ENCODE data around the gene ZKSCAN5.

ZKSCAN5 gene

GRCh38 chr7:99504603-99505323 is at the start of gene ZKSCAN5:
Gene ZKSCAN5, plus strand, starts transcription at chr7:99504662. Its CDS starts 1,383 bp downstream, at chr7:99506045.
- peak; percentile 94 for DNase-seq

- no peak for DNase-seq
Measured at GRCh38 chr7:99455874-99456273, 48.6 kb upstream of the ZKSCAN5 start.

- DNase-seq = no peak
Measured at GRCh38 chr7:99456288-99456687, 48.2 kb upstream of the ZKSCAN5 start.

GRCh38 chr7:99457050-99457649 is 47.3 kb upstream of the ZKSCAN5 start:
- no peak for DNase-seq

- no peak for DNase-seq
Measured at GRCh38 chr7:99457650-99458493, 46.6 kb upstream of the ZKSCAN5 start.

- no peak for DNase-seq
Measured at GRCh38 chr7:99459087-99459486, 45.4 kb upstream of the ZKSCAN5 start.

GRCh38 chr7:99460651-99461050 is 43.8 kb upstream of the ZKSCAN5 start:
- no peak for DNase-seq

- DNase-seq = no peak
Measured at GRCh38 chr7:99461221-99461620, 43.2 kb upstream of the ZKSCAN5 start.

- DNase-seq = no peak
Measured at GRCh38 chr7:99465421-99465768, 39.1 kb upstream of the ZKSCAN5 start.

GRCh38 chr7:99468336-99468918 is 36.0 kb upstream of the ZKSCAN5 start:
- DNase-seq = no peak

GRCh38 chr7:99469381-99470065 is 34.9 kb upstream of the ZKSCAN5 start:
- no peak for DNase-seq

GRCh38 chr7:99472561-99473314 is 31.7 kb upstream of the ZKSCAN5 start, which contains the start of gene ZNF789:
Gene ZNF789, plus strand, starts transcription at chr7:99472890. Its CDS starts 3,567 bp downstream, at chr7:99476457.
- peak; percentile 95 for DNase-seq

GRCh38 chr7:99473315-99473596 is 31.2 kb upstream of the ZKSCAN5 start:
- DNase-seq = peak; percentile 59

- no peak for DNase-seq
Measured at GRCh38 chr7:99476107-99476506, 28.4 kb upstream of the ZKSCAN5 start.

- no peak for DNase-seq
Measured at GRCh38 chr7:99478464-99479440, 25.7 kb upstream of the ZKSCAN5 start.

GRCh38 chr7:99485094-99485493 is 19.4 kb upstream of the ZKSCAN5 start:
- no peak for DNase-seq

- DNase-seq = no peak
Measured at GRCh38 chr7:99489235-99489634, 15.2 kb upstream of the ZKSCAN5 start.

GRCh38 chr7:99490878-99491277 is 13.6 kb upstream of the ZKSCAN5 start:
- no peak for DNase-seq

- DNase-seq = no peak
Measured at GRCh38 chr7:99493823-99494222, 10.6 kb upstream of the ZKSCAN5 start.

- no peak for DNase-seq
Measured at GRCh38 chr7:99497766-99498545, 6.5 kb upstream of the ZKSCAN5 start.

All from fibroblast of upper back skin (primary cell).